SJSA1 (cell line): ENCODE data around the gene CYP4A22. TPM values are rescaled to one million over a fixed set of nuclear protein-coding genes. Genes with fewer than 3 reads are reported as not detected.
A peak's percentile ranks its signal among the peaks of the same experiment; 100 is the strongest.
"Not testable (repeated sequence)": the region's sequence is repeated elsewhere in the genome, so short reads cannot be mapped to it uniquely, and the experiment has no call there.

Source experiments
- DNase-seq, 2 experiments: peaks; one replicate each; pipeline ENCODE4 v3.0.0-alpha.2; 2015 to 2020; ENCODE audit warnings: low spot score in 2 of 2, low read depth in 1 of 2
- H3K27ac ChIP-seq: fragments of 250-450 bp; sonication (Bioruptor Pico); 2 replicates; pipeline ENCODE4 v1.5.1; 2020; ENCODE audit warnings: mild to moderate bottlenecking, moderate library complexity
- H3K27me3 ChIP-seq: fragments of 250-450 bp; sonication (Bioruptor Pico); replicated peaks from 2 replicates; pipeline ENCODE4 v1.5.1; 2020; ENCODE audit warnings: mild to moderate bottlenecking, moderate library complexity
- H3K36me3 ChIP-seq: fragments of 250-450 bp; sonication (Bioruptor Pico); 2 replicates; pipeline ENCODE4 v1.5.1; 2020; ENCODE audit warnings: mild to moderate bottlenecking
- H3K4me1 ChIP-seq: fragments of 250-450 bp; sonication (Bioruptor Pico); replicated peaks from 2 replicates; pipeline ENCODE4 v1.6.1; 2021; ENCODE audit warnings: mild to moderate bottlenecking
- H3K4me3 ChIP-seq: fragments of 250-450 bp; sonication (Bioruptor Pico); 2 replicates; pipeline ENCODE4 v1.5.1; 2020; ENCODE audit warnings: mild to moderate bottlenecking
- H3K9me3 ChIP-seq: fragments of 250-450 bp; sonication (Bioruptor Pico); replicated peaks from 2 replicates; pipeline ENCODE4 v1.5.1; 2020; ENCODE audit warnings: mild to moderate bottlenecking
- total RNA-seq: library from RNA; depleted of rRNA; stranded (reverse); fragments of >200 nt; shearing (Covaris generic); gene quantifications from 2 replicates; pipeline ENCODE4 v1.2.3, GENCODE V29; 2014; rRNA removed

Gene CYP4A22, protein sequence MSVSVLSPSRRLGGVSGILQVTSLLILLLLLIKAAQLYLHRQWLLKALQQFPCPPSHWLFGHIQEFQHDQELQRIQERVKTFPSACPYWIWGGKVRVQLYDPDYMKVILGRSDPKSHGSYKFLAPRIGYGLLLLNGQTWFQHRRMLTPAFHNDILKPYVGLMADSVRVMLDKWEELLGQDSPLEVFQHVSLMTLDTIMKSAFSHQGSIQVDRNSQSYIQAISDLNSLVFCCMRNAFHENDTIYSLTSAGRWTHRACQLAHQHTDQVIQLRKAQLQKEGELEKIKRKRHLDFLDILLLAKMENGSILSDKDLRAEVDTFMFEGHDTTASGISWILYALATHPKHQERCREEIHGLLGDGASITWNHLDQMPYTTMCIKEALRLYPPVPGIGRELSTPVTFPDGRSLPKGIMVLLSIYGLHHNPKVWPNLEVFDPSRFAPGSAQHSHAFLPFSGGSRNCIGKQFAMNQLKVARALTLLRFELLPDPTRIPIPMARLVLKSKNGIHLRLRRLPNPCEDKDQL
- total RNA-seq: not detected in 2 replicates

DNA sequence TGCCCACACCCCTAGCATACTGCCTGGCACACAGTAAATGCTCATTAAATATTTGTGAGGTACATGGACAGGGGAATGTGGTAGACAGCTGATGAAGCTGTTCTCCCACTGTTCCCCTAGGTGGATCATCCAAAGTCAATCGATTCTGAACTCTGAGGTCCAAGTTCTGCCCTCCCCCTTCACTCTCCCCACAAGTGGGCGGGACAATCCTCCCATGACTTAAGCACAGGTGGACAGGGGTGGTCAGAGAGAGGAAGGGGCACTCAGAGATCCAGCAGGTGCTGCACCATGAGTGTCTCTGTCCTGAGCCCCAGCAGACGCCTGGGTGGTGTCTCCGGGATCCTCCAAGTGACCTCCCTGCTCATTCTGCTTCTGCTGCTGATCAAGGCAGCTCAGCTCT, at the start of gene CYP4A22:
Gene CYP4A22, plus strand, starts transcription at position 244 of the 400 bp plus-strand sequence. Its CDS starts 45 bp downstream, at position 289.
- Histone ChIP-seq H3K27me3 (no peaks in the 10 kb centered on the region), H3K9me3 (no peaks in the 10 kb centered on the region), H3K36me3 (no peaks in the 10 kb centered on the region), H3K4me1 (no peaks in the 10 kb centered on the region), H3K27ac (no peak within 1 kb of the TSS), H3K4me3 (no peak within 1 kb of the TSS)
- DNase-seq: no peak

DNA sequence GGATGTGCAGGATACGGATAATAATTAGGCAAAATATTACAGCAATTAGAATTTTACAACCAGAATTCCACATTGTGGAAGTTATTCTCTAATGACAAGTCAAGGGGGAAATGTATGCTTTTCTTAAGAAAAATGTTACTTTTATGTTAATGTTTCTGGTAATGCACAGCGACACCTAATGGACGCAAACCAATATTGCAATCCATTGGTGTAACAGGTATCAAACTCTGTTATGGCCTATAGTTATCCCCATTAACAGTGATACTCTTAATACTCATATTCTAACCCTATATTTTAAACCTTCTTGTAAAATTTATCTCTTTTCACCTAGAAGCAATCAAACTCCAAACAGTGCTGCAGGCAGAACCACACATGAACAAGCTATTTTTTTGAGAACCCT, 47.9 kb upstream of the CYP4A22 start:
- not testable (repeated sequence) for H3K36me3 ChIP-seq, H3K27me3 ChIP-seq, H3K27ac ChIP-seq, H3K4me3 ChIP-seq, H3K9me3 ChIP-seq, DNase-seq, H3K4me1 ChIP-seq

- H3K4me1 ChIP-seq, DNase-seq, H3K27ac ChIP-seq, H3K27me3 ChIP-seq, H3K9me3 ChIP-seq, H3K4me3 ChIP-seq, H3K36me3 ChIP-seq: not testable (repeated sequence)
Observed at GRCh38 chr1:47091476-47091875, 45.8 kb upstream of the CYP4A22 start.

- no peak overlapping the region for H3K4me3 ChIP-seq
- no peak for DNase-seq
- H3K4me1 ChIP-seq: no peaks in the 10 kb centered on the region
- no peaks in the 10 kb centered on the region for H3K9me3 ChIP-seq
- H3K36me3 ChIP-seq: no peaks in the 10 kb centered on the region
- H3K27ac ChIP-seq: no peak overlapping the region
- no peaks in the 10 kb centered on the region for H3K27me3 ChIP-seq
Observed at GRCh38 chr1:47104816-47105215, 32.4 kb upstream of the CYP4A22 start.

GRCh38 chr1:47106792-47107191, 30.4 kb upstream of the CYP4A22 start:
- no peaks in the 10 kb centered on the region for H3K27me3 ChIP-seq
- no peak overlapping the region for H3K4me3 ChIP-seq
- DNase-seq: no peak
- H3K27ac ChIP-seq: no peak overlapping the region
- no peaks in the 10 kb centered on the region for H3K36me3 ChIP-seq
- H3K4me1 ChIP-seq: no peaks in the 10 kb centered on the region
- H3K9me3 ChIP-seq: no peaks in the 10 kb centered on the region

DNA sequence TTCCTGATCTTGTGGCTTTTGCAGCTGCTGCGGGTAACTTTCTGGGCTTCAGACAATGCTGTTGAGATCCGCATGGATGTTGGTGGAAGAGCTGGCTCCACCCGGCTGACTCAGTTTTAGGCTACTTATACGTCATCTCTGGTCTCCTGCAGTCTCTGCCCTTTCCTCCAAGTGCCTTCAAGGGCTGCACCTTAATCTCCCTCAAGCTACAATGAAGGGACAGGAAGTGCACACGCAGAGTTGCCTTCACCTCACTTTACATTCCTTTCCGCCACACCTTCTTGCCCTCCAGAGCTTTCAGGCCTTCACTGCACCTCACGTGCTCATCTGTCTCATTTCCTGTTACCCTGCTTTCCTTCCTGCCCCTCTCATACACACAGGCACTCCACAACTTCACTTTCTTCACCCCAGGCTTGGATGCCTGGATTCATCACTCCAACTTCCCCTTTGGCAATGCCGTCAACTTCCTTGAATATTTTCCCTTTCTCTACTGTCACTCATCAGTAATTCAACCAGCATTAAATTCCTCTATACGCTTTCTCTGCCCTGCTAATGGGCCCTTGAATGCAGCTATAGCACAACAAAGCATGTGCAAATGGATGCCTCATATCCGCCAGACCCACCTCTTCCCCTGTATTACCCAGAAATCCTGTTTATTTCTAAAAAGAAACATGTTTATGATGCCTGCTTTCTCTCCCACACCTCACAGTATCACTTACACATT, 29.2 kb upstream of the CYP4A22 start:
- H3K27ac ChIP-seq, H3K27me3 ChIP-seq, H3K36me3 ChIP-seq, H3K4me3 ChIP-seq, H3K9me3 ChIP-seq, H3K4me1 ChIP-seq: not testable (repeated sequence)
- peak in 1 of 2 experiments; percentile 21 for DNase-seq

GRCh38 chr1:47109482-47109881, 27.8 kb upstream of the CYP4A22 start:
- H3K36me3 ChIP-seq, H3K9me3 ChIP-seq, H3K4me1 ChIP-seq, H3K27ac ChIP-seq, H3K4me3 ChIP-seq, H3K27me3 ChIP-seq: not testable (repeated sequence)
- peak in 1 of 2 experiments; percentile 14 for DNase-seq

DNA sequence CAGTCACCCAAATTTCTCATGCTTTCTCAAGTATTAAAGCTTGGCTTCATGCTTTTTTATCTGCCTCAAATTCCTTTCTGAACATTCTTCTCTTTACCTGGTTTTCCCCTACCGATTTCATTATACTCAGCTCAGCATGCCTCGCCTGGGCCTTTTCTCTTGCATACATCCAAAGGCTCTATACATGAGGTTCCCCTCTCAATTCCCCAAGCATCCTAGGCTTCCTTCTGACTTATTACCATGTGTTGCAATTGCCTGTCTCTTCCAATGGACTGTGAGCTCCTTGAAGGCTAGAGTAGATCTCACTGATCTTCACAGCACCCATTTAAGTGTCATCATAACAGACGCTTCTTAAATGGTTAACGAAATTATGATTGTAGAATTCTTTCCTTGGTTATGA, 24.1 kb upstream of the CYP4A22 start:
- Histone ChIP-seq H3K36me3 (no peaks in the 10 kb centered on the region), H3K27me3 (no peaks in the 10 kb centered on the region), H3K4me3 (no peak overlapping the region), H3K9me3 (no peaks in the 10 kb centered on the region), H3K27ac (no peak overlapping the region), H3K4me1 (no peaks in the 10 kb centered on the region)
- no peak for DNase-seq

GRCh38 chr1:47121039-47121438, 16.2 kb upstream of the CYP4A22 start:
- not testable (repeated sequence) for H3K27ac ChIP-seq, H3K4me1 ChIP-seq, H3K36me3 ChIP-seq, H3K27me3 ChIP-seq, H3K4me3 ChIP-seq, H3K9me3 ChIP-seq, DNase-seq

- H3K4me3 ChIP-seq, DNase-seq: not testable (repeated sequence)
Observed at GRCh38 chr1:47124834-47125233, 12.4 kb upstream of the CYP4A22 start.

DNA sequence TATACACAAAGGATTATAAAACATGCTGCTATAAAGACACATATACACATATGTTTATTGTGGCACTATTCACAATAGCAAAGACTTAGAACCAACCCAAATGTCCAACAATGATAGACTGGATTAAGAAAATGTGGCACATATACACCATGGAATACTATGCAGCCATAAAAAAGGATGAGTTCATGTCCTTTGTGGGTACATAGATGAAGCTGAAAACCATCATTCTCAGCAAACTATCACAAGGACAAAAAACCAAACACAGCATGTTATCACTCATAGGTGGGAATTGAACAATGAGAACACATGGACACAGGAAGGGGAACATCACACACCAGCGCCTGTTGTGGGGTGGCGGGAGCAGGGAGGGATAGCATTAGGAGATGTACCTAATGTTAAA, 10.2 kb upstream of the CYP4A22 start:
- H3K27me3 ChIP-seq, H3K9me3 ChIP-seq, H3K4me3 ChIP-seq, H3K27ac ChIP-seq, H3K4me1 ChIP-seq, H3K36me3 ChIP-seq, DNase-seq: not testable (repeated sequence)

More at GRCh38 chr1:47124834-47125233, 12.4 kb upstream of the CYP4A22 start:
- not testable (repeated sequence) for H3K27ac ChIP-seq, H3K27me3 ChIP-seq, H3K4me1 ChIP-seq, H3K9me3 ChIP-seq, H3K36me3 ChIP-seq

GRCh38 chr1:47128221-47128620, 9.0 kb upstream of the CYP4A22 start:
- Histone ChIP-seq H3K27ac (no peak overlapping the region), H3K4me3 (no peak overlapping the region), H3K4me1 (no peaks in the 10 kb centered on the region), H3K27me3 (no peaks in the 10 kb centered on the region), H3K36me3 (no peaks in the 10 kb centered on the region), H3K9me3 (no peaks in the 10 kb centered on the region)
- no peak for DNase-seq

DNA sequence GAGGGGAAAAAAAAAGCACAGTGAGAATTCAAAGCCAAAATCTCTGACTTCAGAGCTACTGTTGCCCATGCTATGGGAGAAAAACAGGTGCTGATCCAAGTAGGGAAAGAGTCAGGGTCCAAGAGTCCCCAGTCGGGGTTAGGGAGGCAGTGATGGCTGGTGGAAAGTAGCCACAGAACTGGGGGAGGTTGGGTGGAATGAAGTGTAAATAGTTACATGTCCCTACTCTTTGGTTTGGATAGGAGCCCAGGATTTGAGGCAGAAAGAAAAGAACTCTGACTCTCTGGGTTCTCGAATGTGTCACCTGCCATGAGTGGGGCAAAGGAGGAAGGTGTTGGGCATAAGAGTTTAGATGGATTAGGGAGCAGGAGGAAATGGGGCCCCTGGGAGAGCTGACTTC, 8.4 kb upstream of the CYP4A22 start:
- H3K9me3 ChIP-seq, H3K4me1 ChIP-seq, H3K27me3 ChIP-seq, H3K4me3 ChIP-seq, DNase-seq, H3K36me3 ChIP-seq, H3K27ac ChIP-seq: not testable (repeated sequence)

DNA sequence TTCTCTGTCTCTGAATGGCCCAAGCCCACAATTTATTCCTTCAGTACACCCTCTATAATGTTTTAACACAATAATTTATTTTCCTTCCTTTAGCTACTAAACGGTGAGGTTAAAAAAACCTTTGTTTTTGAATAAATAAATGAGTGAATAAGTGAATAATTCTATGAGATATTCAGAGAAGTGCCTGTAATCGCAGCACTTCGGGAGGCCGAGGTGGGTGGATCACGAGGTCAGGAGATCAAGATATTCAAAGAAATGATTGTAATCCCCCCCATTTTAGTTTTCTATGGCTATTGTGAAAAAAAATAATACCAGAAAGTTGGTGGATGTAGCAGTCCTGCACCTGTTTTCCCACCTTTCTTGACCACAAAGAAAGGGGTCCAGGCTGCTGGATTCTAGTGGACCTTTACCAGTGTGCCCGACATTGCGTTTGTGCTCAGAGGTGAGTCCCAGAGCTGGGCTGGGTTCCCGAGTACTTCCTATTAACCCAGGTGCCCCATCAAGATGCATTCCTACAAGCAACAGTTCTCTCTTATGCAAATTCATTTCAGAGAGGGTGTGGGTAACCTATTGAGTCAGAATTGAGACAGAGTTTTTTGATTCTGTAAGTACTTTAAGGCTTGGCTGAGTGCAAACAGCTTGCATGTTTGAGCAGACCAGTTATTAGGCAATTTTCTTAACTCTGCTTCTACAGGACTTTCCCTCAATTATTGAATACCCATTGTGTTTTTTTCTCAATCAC, 7.6 kb upstream of the CYP4A22 start:
- H3K36me3 ChIP-seq, H3K27me3 ChIP-seq, H3K4me3 ChIP-seq, DNase-seq, H3K4me1 ChIP-seq, H3K27ac ChIP-seq, H3K9me3 ChIP-seq: not testable (repeated sequence)
